Sigmoid colon (tissue), 3 donors: Measurements from ENCODE around the gene ZNF213.

Experiments used
- POLR2A ChIP-seq, 2 donors: fragments of 450-650 bp; IDR thresholded peaks; one replicate each; pipeline ENCODE4 v1.6.1; 2016; ENCODE audit warnings: antibody characterized with exemption in 2 of 2, mild to moderate bottlenecking in 2 of 2, moderate library complexity in 2 of 2
- TF ChIP-seq, protein P1 (sequence below), 4 experiments: fragments of 450-650 bp in 3 of 4; fragments of 200-600 bp in 1 of 4; IDR thresholded peaks; one replicate each; pipeline ENCODE4 v1.5.1; 2016 to 2019; ENCODE audit warnings: antibody characterized with exemption in 4 of 4, mild to moderate bottlenecking in 3 of 4, moderate library complexity in 2 of 4

DNA sequence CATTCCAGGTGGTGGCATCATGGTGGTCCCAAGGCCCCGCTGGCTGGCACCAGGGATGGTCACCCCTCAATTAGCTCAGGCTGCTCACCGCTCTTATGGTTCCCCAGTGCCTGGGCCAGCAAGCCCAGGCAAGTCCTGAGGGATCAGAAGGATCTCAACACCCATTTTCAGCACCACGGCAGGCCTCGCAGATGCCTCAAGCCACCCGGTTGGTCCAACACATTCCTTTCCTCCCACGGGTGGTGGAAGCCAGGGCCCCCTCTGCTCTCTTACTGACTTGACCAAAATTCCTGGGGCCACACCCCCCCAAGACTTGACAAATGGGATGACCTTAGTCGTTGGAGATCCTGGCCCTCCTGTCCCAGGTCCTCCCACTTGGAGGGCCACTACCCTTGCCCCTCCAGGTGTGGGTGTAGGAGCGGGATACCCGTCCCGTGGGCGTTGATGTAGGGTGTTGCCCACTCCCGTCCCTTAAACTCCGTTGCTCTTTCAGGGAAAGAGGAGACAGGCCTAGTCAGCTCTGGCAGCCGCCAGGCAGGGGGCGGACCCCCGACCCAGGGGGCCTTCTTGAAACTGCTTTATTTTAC lies 16.5 kb upstream of the ZNF213 start:
- TF ChIP-seq, protein P1, sequence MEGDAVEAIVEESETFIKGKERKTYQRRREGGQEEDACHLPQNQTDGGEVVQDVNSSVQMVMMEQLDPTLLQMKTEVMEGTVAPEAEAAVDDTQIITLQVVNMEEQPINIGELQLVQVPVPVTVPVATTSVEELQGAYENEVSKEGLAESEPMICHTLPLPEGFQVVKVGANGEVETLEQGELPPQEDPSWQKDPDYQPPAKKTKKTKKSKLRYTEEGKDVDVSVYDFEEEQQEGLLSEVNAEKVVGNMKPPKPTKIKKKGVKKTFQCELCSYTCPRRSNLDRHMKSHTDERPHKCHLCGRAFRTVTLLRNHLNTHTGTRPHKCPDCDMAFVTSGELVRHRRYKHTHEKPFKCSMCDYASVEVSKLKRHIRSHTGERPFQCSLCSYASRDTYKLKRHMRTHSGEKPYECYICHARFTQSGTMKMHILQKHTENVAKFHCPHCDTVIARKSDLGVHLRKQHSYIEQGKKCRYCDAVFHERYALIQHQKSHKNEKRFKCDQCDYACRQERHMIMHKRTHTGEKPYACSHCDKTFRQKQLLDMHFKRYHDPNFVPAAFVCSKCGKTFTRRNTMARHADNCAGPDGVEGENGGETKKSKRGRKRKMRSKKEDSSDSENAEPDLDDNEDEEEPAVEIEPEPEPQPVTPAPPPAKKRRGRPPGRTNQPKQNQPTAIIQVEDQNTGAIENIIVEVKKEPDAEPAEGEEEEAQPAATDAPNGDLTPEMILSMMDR (IDR thresholded peaks at IDR 0.05), result no peak
- no peak for TF ChIP-seq POLR2A (IDR thresholded peaks at IDR 0.05)
